Activated T-helper 2 cell treated with anti-CD3 and anti-CD28 coated beads, Interferon-gamma antibody, Interleukin-2, Interleukin-4, amounts not matched to agents 10 μg/mL and 5 μg/mL and 100 μg/mL, durations not matched to agents 14 hours and 24 hours and 36 hours (primary cell): Measurements from ENCODE around the gene LRFN4. TPM values are rescaled to one million over a fixed set of nuclear protein-coding genes. Genes with fewer than 3 reads are reported as not detected.

ENCODE experiments used
- DNase-seq: peaks from one replicate; pipeline ENCODE4 v3.0.0; 2021; ENCODE audit warnings: low spot score
- H3K27ac Mint-ChIP-seq: one replicate; pipeline ENCODE4 v1.8.0; 2021; ENCODE audit warnings: mixed read lengths
- H3K27me3 Mint-ChIP-seq: one replicate; pipeline ENCODE4 v1.8.0; 2021; ENCODE audit warnings: low read depth, mixed read lengths
- H3K36me3 Mint-ChIP-seq: one replicate; pipeline ENCODE4 v1.8.0; 2021; ENCODE audit warnings: low read depth, mixed read lengths
- H3K4me1 Mint-ChIP-seq: one replicate; pipeline ENCODE4 v1.8.0; 2021; ENCODE audit warnings: low read depth, mixed read lengths
- H3K4me3 Mint-ChIP-seq: one replicate; pipeline ENCODE4 v1.8.0; 2021; ENCODE audit warnings: low read depth, mild to moderate bottlenecking, moderate library complexity, mixed read lengths
- H3K9me3 Mint-ChIP-seq: one replicate; pipeline ENCODE4 v1.8.0; 2021; ENCODE audit warnings: mixed read lengths
- intact Hi-C: fragments of 100-400 bp; cut with micrococcal nuclease; formaldehyde crosslinking; loops from one replicate; pipeline ENCODE4 v1.15.1; 2023
- total RNA-seq: library from RNA; stranded (reverse); gene quantifications from 2 replicates; pipeline ENCODE4 v1.2.3, GENCODE V29; 2022

LRFN4 gene
- total RNA-seq, 1 donor from 2014 or later: 50.3 TPM

GRCh38 chr11:66871521-66871901 lies 14.6 kb downstream of the LRFN4 start:
- H3K4me1 Mint-ChIP-seq: peaks cover 13% of the 10 kb centered on the region
- no peaks in the 10 kb centered on the region for H3K9me3 Mint-ChIP-seq
- H3K27me3 Mint-ChIP-seq: peaks cover 1% of the 10 kb centered on the region
- H3K36me3 Mint-ChIP-seq: no peaks in the 10 kb centered on the region
- no peak for DNase-seq
- no peak overlapping the region for H3K4me3 Mint-ChIP-seq
- H3K27ac Mint-ChIP-seq: no peak overlapping the region
- intact Hi-C loops: no loop called here

DNA sequence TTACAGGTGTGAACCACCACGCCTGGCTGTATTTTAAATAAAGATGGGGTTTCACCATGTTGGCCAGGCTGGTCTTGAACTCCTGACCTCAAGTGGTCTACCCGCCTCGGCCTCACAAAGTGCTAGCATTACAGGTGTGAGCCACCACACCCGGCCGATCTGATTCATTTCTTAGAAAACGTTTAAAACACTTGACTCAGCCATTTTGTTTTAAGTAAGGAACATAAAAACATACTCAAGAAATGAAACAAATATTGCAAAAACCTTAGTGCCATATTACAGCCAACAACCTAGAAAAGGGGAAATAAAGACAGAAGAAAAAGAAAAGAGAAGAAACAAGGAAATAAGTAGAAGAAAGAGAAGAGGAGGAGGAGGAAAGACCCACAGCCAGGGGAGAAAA lies 17.4 kb downstream of the LRFN4 start:
- Mint-ChIP-seq H3K4me3 (no peak overlapping the region), H3K4me1 (peaks cover 4% of the 10 kb centered on the region), H3K9me3 (no peaks in the 10 kb centered on the region), H3K27ac (no peak overlapping the region), H3K27me3 (peaks cover 1% of the 10 kb centered on the region), H3K36me3 (no peaks in the 10 kb centered on the region)
- intact Hi-C loops: no loop called here
- DNase-seq: no peak

- Mint-ChIP-seq H3K27ac (no peak overlapping the region), H3K9me3 (no peaks in the 10 kb centered on the region)
- intact Hi-C loops: no loop called here
These were observed 18.5 kb downstream of the LRFN4 start for GRCh38 chr11:66875378-66875777.

GRCh38 chr11:66877588-66878385 lies 20.9 kb downstream of the LRFN4 start:
- Mint-ChIP-seq H3K4me1 (peaks cover 7% of the 10 kb centered on the region), H3K9me3 (no peaks in the 10 kb centered on the region), H3K36me3 (no peaks in the 10 kb centered on the region), H3K4me3 (no peak overlapping the region), H3K27me3 (peaks cover 1% of the 10 kb centered on the region), H3K27ac (no peak overlapping the region)
- intact Hi-C loops: no loop called here
- no peak for DNase-seq

More at GRCh38 chr11:66875378-66875777, 18.5 kb downstream of the LRFN4 start:
- DNase-seq: no peak
- H3K36me3 Mint-ChIP-seq: no peaks in the 10 kb centered on the region
- H3K4me1 Mint-ChIP-seq: peaks cover under 1% of the 10 kb centered on the region
- H3K27me3 Mint-ChIP-seq: peaks cover 1% of the 10 kb centered on the region
- no peak overlapping the region for H3K4me3 Mint-ChIP-seq

DNA sequence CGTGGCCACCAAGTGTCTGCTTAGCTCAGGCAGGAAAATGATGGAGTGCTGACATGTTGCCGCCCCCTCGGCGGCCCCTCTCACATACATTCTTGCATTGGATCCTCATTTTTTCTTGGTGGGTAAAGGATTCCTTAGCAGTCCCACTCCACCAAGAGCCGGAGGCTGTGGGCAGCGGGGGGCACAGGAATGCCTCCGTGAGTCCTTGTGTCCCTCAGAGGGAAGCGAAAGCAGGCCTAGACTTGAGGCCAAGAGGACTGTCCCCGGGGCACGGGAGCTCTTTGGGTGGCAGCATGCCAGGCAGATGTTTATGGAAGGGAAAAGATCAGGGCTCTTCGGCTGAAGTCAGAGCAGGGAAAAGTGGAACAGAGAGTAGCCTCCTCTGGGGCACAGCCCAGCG lies 21.6 kb downstream of the LRFN4 start:
- DNase-seq: no peak
- Mint-ChIP-seq H3K4me1 (peaks cover 7% of the 10 kb centered on the region), H3K27ac (no peak overlapping the region), H3K4me3 (no peak overlapping the region), H3K27me3 (peaks cover 1% of the 10 kb centered on the region), H3K9me3 (no peaks in the 10 kb centered on the region), H3K36me3 (no peaks in the 10 kb centered on the region)
- intact Hi-C loops: no loop called here

- H3K36me3 Mint-ChIP-seq: no peaks in the 10 kb centered on the region
- peaks cover 7% of the 10 kb centered on the region for H3K4me1 Mint-ChIP-seq
- intact Hi-C loops: no loop called here
- no peak for DNase-seq
- peaks cover 1% of the 10 kb centered on the region for H3K27me3 Mint-ChIP-seq
- no peaks in the 10 kb centered on the region for H3K9me3 Mint-ChIP-seq
- no peak overlapping the region for H3K4me3 Mint-ChIP-seq
- H3K27ac Mint-ChIP-seq: no peak overlapping the region
These were observed 22.1 kb downstream of the LRFN4 start for GRCh38 chr11:66879000-66879399.

DNA sequence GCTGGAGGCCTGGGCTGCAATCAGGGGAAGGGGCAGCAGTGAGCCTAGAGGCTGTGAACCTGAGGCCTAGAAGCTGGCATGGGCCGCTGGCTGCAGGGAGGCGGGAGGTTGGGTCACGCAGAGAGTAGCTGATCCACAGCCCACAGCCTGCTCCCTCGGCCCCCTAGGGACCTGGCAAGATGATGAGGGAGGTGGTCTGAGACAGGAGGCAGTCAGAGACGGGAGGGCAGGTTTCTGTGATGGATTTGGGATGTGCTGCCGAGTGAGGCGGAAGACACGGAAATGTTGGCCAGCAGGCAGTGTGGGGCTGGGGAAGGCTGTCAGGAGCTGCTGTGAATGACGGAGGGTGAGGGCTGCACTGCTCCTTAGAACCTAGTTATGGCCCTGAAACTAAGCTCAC lies 22.7 kb downstream of the LRFN4 start:
- Mint-ChIP-seq H3K27me3 (no peaks in the 10 kb centered on the region), H3K4me1 (peaks cover 7% of the 10 kb centered on the region), H3K9me3 (no peaks in the 10 kb centered on the region), H3K27ac (no peak overlapping the region), H3K36me3 (no peaks in the 10 kb centered on the region), H3K4me3 (no peak overlapping the region)
- DNase-seq: no peak
- intact Hi-C loops: no loop called here

DNA sequence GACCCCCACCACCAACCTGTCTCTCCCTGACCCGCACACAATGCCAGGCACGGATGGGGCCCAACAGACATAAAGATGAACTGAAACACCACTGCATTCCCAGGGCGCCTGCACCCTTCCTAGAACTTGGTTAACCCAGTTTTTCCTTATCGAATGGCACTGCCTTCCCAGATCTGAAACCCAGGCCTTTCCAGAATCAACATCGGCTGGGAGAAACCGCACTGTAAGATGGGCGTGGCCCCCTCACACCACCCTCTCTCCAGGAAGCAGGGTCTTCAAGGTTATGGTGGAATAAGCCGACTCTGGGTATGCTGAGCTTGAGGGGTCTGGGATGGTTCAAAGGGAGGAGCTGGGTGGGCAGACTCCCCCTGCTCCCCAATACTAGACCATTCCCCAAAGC lies 23.1 kb downstream of the LRFN4 start:
- Mint-ChIP-seq H3K4me3 (no peak overlapping the region), H3K36me3 (no peaks in the 10 kb centered on the region), H3K4me1 (peaks cover 7% of the 10 kb centered on the region), H3K27ac (no peak overlapping the region), H3K27me3 (no peaks in the 10 kb centered on the region), H3K9me3 (no peaks in the 10 kb centered on the region)
- DNase-seq: no peak
- intact Hi-C loops: no loop called here

- Mint-ChIP-seq H3K9me3 (no peaks in the 10 kb centered on the region), H3K27me3 (no peaks in the 10 kb centered on the region), H3K27ac (no peak overlapping the region), H3K4me3 (no peak overlapping the region), H3K4me1 (peaks cover 7% of the 10 kb centered on the region), H3K36me3 (no peaks in the 10 kb centered on the region)
- no peak for DNase-seq
- intact Hi-C loops: no loop called here
These were observed 23.9 kb downstream of the LRFN4 start for GRCh38 chr11:66880496-66881450.

- H3K4me3 Mint-ChIP-seq: no peak overlapping the region
These were observed 24.6 kb downstream of the LRFN4 start for GRCh38 chr11:66881451-66881835.

GRCh38 chr11:66881927-66882452 lies 25.1 kb downstream of the LRFN4 start:
- Mint-ChIP-seq H3K4me3 (no peak overlapping the region), H3K4me1 (peaks cover 7% of the 10 kb centered on the region), H3K27ac (peak overlapping the region; percentile 22), H3K36me3 (no peaks in the 10 kb centered on the region), H3K27me3 (no peaks in the 10 kb centered on the region), H3K9me3 (no peaks in the 10 kb centered on the region)
- intact Hi-C loops: loop anchor here (2.0 kb wide), 1 partner anchor 187 kb away; no protein-coding TSS in a partner anchor
- DNase-seq: no peak

More at GRCh38 chr11:66881451-66881835, 24.6 kb downstream of the LRFN4 start:
- intact Hi-C loops: no loop called here
- H3K36me3 Mint-ChIP-seq: no peaks in the 10 kb centered on the region
- H3K27me3 Mint-ChIP-seq: no peaks in the 10 kb centered on the region
- DNase-seq: no peak
- H3K4me1 Mint-ChIP-seq: peaks cover 7% of the 10 kb centered on the region
- H3K27ac Mint-ChIP-seq: no peak overlapping the region
- no peaks in the 10 kb centered on the region for H3K9me3 Mint-ChIP-seq

DNA sequence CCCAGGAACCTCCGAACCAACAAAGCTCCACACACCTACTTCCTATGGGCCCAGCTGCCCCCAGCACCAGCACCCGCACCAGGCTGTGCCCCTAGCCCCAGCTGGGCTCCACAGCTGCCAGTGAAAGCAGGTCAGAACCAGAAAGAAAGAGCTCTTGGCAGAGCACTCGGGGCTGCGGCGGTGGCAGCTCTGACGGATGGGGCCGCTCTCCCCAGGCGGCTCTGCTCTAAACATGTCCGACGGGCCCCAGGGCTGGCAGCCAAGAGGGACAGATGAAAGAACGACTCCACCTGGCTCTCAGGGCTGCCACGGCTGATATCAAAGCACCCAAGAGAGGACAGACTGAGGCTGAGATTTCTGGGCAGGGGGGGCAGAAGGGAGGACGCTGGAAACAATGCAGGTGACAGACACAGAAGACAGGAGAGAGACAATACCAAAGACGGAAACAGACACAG lies 25.7 kb downstream of the LRFN4 start:
- intact Hi-C loops: loop anchor here (2.0 kb wide), 1 partner anchor 188 kb away; no protein-coding TSS in a partner anchor
- Mint-ChIP-seq H3K36me3 (no peaks in the 10 kb centered on the region), H3K4me1 (peaks cover 7% of the 10 kb centered on the region), H3K27ac (no peak overlapping the region), H3K27me3 (no peaks in the 10 kb centered on the region), H3K9me3 (no peaks in the 10 kb centered on the region), H3K4me3 (no peak overlapping the region)
- no peak for DNase-seq
